Esophagus muscularis mucosa (tissue), 4 donors: Measurements from ENCODE around the gene SIPA1L3. TPM values are rescaled to one million over a fixed set of nuclear protein-coding genes. Genes with fewer than 3 reads are reported as not detected.

Source experiments
- DNase-seq: peaks from one replicate; pipeline ENCODE4 v3.0.0-alpha.2; 2017; ENCODE audit errors: extremely low spot score
- H3K27ac ChIP-seq, 4 donors: fragments of 200-600 bp; sonication (generic); replicated peaks in 1 of 4; 1 replicate in 3 of 4; 2 replicates in 1 of 4; pipeline ENCODE4 v1.5.1; 2016 to 2019; ENCODE audit warnings: mild to moderate bottlenecking in 1 of 4
- H3K27me3 ChIP-seq, 4 donors: fragments of 200-600 bp; sonication (generic); one replicate each; pipeline versions ENCODE4 v1.5.1 to v1.6.0; 2016 to 2019
- H3K36me3 ChIP-seq, 4 donors: fragments of 200-600 bp; sonication (generic); one replicate each; pipeline ENCODE4 v1.5.1; 2016 to 2019
- H3K4me1 ChIP-seq, 4 donors: fragments of 200-600 bp; sonication (generic); one replicate each; pipeline ENCODE4 v1.5.1; 2016 to 2019
- H3K4me3 ChIP-seq, 4 donors: fragments of 200-600 bp; sonication (generic); 1 replicate in 2 of 4; 2 replicates in 2 of 4; pipeline ENCODE4 v1.5.1; 2016 to 2019; ENCODE audit warnings: mild to moderate bottlenecking in 4 of 4, moderate library complexity in 1 of 4
- H3K9me3 ChIP-seq, 4 donors: fragments of 200-600 bp; sonication (generic); 1 replicate in 3 of 4; 2 replicates in 1 of 4; pipeline ENCODE4 v1.5.1; 2016 to 2019
- EP300 ChIP-seq: sonication (generic); formaldehyde crosslinking; IDR thresholded peaks from one replicate; pipeline ENCODE4 v1.6.1; 2017; ENCODE audit warnings: antibody characterized with exemption
- POLR2A ChIP-seq: fragments of 450-650 bp; IDR thresholded peaks from one replicate; pipeline ENCODE4 v1.6.1; 2017; ENCODE audit warnings: antibody characterized with exemption, moderate library complexity, mild to moderate bottlenecking, low read depth
- POLR2AphosphoS5 ChIP-seq, 2 donors: sonication (generic); formaldehyde crosslinking; IDR thresholded peaks; one replicate each; pipeline ENCODE4 v1.6.1; 2017; ENCODE audit warnings: antibody characterized with exemption in 2 of 2
- WGBS: methylation state at CpG from one replicate; pipeline ENCODE4 v1.1.5; 2018; 5-methylcytosine and 5-hydroxymethylcytosine counted together
- intact Hi-C: fragments of 100-400 bp; cut with DNase I; formaldehyde crosslinking; loops from one replicate; pipeline ENCODE4 v1.15.1; 2023
- total RNA-seq, 4 donors: library from RNA; depleted of rRNA; stranded (reverse); fragments of >200 nt; gene quantifications; one replicate each; pipeline versions ENCODE4 v1.1.0 to v1.2.1, GENCODE V29; 2016
- TF ChIP-seq, protein P1 (sequence below), 3 experiments: fragments of 200-600 bp in 2 of 3; fragments of 450-650 bp in 1 of 3; sonication (generic) in 2 of 3; IDR thresholded peaks; one replicate each; pipeline ENCODE4 v1.5.1; 2017 to 2019; ENCODE audit warnings: antibody characterized with exemption in 3 of 3, mild to moderate bottlenecking in 2 of 3, moderate library complexity in 1 of 3

Gene SIPA1L3
- total RNA-seq, 4 donors from 2014 or later: 10.4 to 17.9 (median 13.2) TPM

DNA sequence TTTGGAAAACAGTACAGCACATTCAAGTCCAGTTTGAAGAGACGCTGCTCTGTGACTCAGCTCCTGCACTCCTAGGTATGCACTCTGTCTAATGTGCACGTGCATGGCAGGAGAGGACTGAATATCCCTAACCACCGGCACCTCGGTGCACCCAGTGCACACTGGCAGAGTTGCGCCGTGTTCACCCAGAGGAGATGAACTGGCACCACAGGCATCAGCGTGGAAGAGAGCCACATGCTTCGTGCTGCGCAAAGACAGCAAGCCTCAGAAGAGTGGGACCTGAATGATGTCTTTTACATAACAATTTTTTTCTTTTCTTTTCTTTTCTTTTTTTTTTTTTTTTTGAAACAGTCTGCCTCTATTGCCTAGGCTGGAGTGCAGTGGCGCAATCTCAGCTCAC, 194.7 kb downstream of the SIPA1L3 start:
- no peak for DNase-seq
- Histone ChIP-seq H3K27ac (no peak overlapping the region), H3K36me3 (peaks cover 34 to 68% (median 53%) of the 10 kb centered on the region in 4 donors), H3K27me3 (no peaks in the 10 kb centered on the region), H3K4me3 (no peak overlapping the region), H3K9me3 (peaks cover 0 to 4% (median 0%) of the 10 kb centered on the region in 4 donors), H3K4me1 (no peaks in the 10 kb centered on the region)
- intact Hi-C loops: no loop called here
- TF ChIP-seq, protein P1, sequence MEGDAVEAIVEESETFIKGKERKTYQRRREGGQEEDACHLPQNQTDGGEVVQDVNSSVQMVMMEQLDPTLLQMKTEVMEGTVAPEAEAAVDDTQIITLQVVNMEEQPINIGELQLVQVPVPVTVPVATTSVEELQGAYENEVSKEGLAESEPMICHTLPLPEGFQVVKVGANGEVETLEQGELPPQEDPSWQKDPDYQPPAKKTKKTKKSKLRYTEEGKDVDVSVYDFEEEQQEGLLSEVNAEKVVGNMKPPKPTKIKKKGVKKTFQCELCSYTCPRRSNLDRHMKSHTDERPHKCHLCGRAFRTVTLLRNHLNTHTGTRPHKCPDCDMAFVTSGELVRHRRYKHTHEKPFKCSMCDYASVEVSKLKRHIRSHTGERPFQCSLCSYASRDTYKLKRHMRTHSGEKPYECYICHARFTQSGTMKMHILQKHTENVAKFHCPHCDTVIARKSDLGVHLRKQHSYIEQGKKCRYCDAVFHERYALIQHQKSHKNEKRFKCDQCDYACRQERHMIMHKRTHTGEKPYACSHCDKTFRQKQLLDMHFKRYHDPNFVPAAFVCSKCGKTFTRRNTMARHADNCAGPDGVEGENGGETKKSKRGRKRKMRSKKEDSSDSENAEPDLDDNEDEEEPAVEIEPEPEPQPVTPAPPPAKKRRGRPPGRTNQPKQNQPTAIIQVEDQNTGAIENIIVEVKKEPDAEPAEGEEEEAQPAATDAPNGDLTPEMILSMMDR (IDR thresholded peaks at IDR 0.05): no peak
- TF ChIP-seq EP300 (no peak), POLR2AphosphoS5 (IDR thresholded peaks at IDR 0.05) (no peak), POLR2A (no peak)
- 95% methylated on average over 10 of the region's 10 CpGs for WGBS

DNA sequence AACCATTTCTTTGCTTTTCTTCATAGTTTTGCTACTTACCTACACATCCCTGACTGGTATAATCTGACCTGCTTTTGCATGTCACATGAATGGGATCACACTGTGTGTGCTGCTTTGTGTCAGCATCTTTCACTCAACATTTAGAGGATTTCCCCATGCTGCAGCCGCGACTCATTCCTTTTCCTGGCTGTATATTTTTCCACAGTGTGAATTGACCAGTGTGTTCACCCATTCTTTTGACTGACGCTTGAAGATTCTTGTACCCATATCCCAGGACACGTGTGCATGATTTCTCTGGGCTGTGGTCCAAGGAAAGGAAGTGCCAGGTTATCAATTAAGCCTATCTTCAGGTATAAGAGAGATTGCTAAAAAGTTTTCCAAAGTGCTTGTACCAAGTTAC, 198.6 kb downstream of the SIPA1L3 start:
- TF ChIP-seq POLR2A: no peak
- no peak for TF ChIP-seq EP300
- TF ChIP-seq POLR2AphosphoS5 (IDR thresholded peaks at IDR 0.05): no peak
- TF ChIP-seq, protein P1 (IDR thresholded peaks at IDR 0.05): no peak
- no peak for DNase-seq
- Histone ChIP-seq H3K9me3 (no peaks in the 10 kb centered on the region), H3K4me3 (no peak overlapping the region), H3K36me3 (peaks cover 34 to 96% (median 61%) of the 10 kb centered on the region in 4 donors), H3K27ac (no peak overlapping the region), H3K4me1 (no peaks in the 10 kb centered on the region), H3K27me3 (no peaks in the 10 kb centered on the region)
- intact Hi-C loops: no loop called here
- WGBS: 98% methylated on average over 4 of the region's 4 CpGs

DNA sequence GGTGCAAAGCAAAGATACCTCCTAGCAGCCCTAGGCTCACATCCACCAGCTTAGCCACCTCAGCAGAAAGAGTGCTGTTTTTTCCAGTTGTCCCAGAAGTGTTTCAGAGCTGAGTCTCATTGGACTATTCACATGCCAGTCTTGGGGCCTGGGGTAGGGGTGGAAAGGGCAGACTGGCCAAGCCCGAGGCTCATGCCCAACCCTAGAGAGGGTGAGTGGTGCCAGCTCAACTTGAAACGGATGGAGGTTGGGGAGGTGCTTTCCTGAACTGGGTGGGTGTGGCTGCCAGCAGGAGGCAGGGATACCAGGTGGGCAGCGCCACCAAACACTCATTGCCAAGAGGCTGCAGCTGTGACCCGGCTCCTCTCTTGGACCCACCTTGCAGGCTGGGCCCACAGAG, 200.1 kb downstream of the SIPA1L3 start:
- no peaks in the 10 kb centered on the region for H3K4me1 ChIP-seq
- H3K27ac ChIP-seq: no peak overlapping the region
- H3K9me3 ChIP-seq: no peaks in the 10 kb centered on the region
- no peaks in the 10 kb centered on the region for H3K27me3 ChIP-seq
- TF ChIP-seq EP300 (no peak), POLR2AphosphoS5 (IDR thresholded peaks at IDR 0.05) (no peak), POLR2A (no peak)
- TF ChIP-seq, protein P1 (IDR thresholded peaks at IDR 0.05): no peak
- H3K4me3 ChIP-seq: no peak overlapping the region
- peaks cover 31 to 96% (median 61%) of the 10 kb centered on the region in 4 donors for H3K36me3 ChIP-seq
- 87% methylated on average over 3 of the region's 4 CpGs for whole genome bisulfite sequencing
- intact Hi-C loops: no loop called here
- DNase-seq: no peak

DNA sequence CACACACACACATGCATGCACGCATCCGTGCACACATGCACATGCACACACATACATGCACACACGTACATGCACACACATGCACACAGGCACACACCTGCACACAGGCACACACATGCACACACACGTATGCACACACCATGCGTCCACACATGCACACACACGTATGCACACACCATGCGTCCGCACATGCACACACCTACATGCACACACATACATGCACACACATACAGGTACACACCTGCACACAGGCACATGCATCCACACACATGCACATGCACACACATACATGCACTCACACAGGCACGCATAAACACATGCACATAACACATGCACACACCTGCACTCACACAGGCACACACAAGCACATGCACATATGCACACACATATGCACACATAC, 204.9 kb downstream of the SIPA1L3 start:
- Histone ChIP-seq H3K27ac (no peak overlapping the region), H3K4me1 (no peaks in the 10 kb centered on the region), H3K36me3 (peaks cover 34 to 91% (median 56%) of the 10 kb centered on the region in 4 donors), H3K4me3 (no peak overlapping the region), H3K27me3 (no peaks in the 10 kb centered on the region), H3K9me3 (no peaks in the 10 kb centered on the region)
- TF ChIP-seq, protein P1 (IDR thresholded peaks at IDR 0.05): no peak
- TF ChIP-seq POLR2AphosphoS5 (IDR thresholded peaks at IDR 0.05): no peak
- TF ChIP-seq EP300: no peak
- TF ChIP-seq POLR2A: no peak
- WGBS: 93% methylated on average over 9 of the region's 9 CpGs
- intact Hi-C loops: no loop called here
- no peak for DNase-seq

DNA sequence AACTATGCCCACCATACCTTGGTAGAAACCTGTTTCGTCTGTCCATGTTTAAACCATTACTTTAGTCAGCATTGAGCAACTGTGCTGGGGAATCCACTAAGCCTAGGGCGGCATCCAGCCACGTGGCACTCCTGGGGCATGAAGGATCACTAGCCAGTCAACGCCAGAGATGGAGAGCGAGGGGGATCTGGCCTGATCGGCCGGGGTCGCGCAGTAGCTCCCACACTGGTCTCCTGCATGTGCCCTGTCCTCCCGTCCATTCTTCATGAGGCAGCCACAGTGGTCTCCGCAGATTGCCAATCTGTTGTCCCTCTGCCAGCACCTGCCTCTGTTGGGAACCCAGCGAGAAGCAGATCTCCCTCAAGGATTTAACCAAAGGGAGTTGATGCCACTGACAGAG, 207.6 kb downstream of the SIPA1L3 start:
- WGBS: 93% methylated on average over 11 of the region's 12 CpGs
- no peak for DNase-seq
- TF ChIP-seq EP300 (no peak), POLR2AphosphoS5 (IDR thresholded peaks at IDR 0.05) (no peak), POLR2A (no peak)
- TF ChIP-seq, protein P1 (IDR thresholded peaks at IDR 0.05): no peak
- no peaks in the 10 kb centered on the region for H3K27me3 ChIP-seq
- no peak overlapping the region for H3K4me3 ChIP-seq
- intact Hi-C loops: no loop called here
- no peaks in the 10 kb centered on the region for H3K4me1 ChIP-seq
- H3K36me3 ChIP-seq: peaks cover 31 to 91% (median 58%) of the 10 kb centered on the region in 4 donors
- no peaks in the 10 kb centered on the region for H3K9me3 ChIP-seq
- H3K27ac ChIP-seq: no peak overlapping the region
